ENCODE results near the gene KLC4.

KLC4 gene

GRCh38 chr6:43024436-43024835, 35.0 kb upstream of the KLC4 start:
- no peaks in the 10 kb centered on the region for H4K20me1 ChIP-seq (ENCODE audit: insufficient read depth, low read length)
- no peak overlapping the region for H3K4me2 ChIP-seq (ENCODE audit: low read length)
- no peaks in the 10 kb centered on the region for H3K9me2 ChIP-seq (ENCODE audit: low read depth, low read length)

GRCh38 chr6:43026365-43026764, 33.1 kb upstream of the KLC4 start:
- Histone ChIP-seq H3K27ac (ENCODE audit: low read depth, low read length, poor library complexity, severe bottlenecking) (no peak overlapping the region), H3K36me3 (ENCODE audit: insufficient read depth, low read length) (peaks cover 80% of the 10 kb centered on the region), H4K20me1 (ENCODE audit: insufficient read depth, low read length) (no peaks in the 10 kb centered on the region), H3K4me3 (ENCODE audit: low read depth, low read length, poor library complexity, severe bottlenecking) (no peak overlapping the region), H3F3A (ENCODE audit: insufficient read depth, low read length) (no peaks in the 10 kb centered on the region), H3K9me2 (ENCODE audit: low read depth, low read length) (no peaks in the 10 kb centered on the region), H3K9me3 (ENCODE audit: low read length) (no peaks in the 10 kb centered on the region), H3K9ac (ENCODE audit: low read length) (no peak overlapping the region), H3K79me2 (ENCODE audit: insufficient read depth, low read length) (peaks cover 14% of the 10 kb centered on the region; the same call in 1 of the 2 replicates), H2AFZ (ENCODE audit: low read length) (no peak overlapping the region), H3K4me2 (ENCODE audit: low read length) (no peak overlapping the region), H3K4me1 (ENCODE audit: insufficient read depth, low read length, severe bottlenecking) (peaks cover 13% of the 10 kb centered on the region), H3K27me3 (ENCODE audit: insufficient read depth, low read length) (no peaks in the 10 kb centered on the region)
- TF ChIP-seq EZH2 (IDR thresholded peaks at IDR 0.05; ENCODE audit: borderline replicate concordance, low read length) (no peak), CTCF (IDR thresholded peaks at IDR 0.05; ENCODE audit: low read length) (no peak)

More at GRCh38 chr6:43024436-43024835, 35.0 kb upstream of the KLC4 start:
- TF ChIP-seq EZH2 (IDR thresholded peaks at IDR 0.05; ENCODE audit: borderline replicate concordance, low read length), result no peak
- TF ChIP-seq CTCF (IDR thresholded peaks at IDR 0.05; ENCODE audit: low read length), result no peak
- H3K4me3 ChIP-seq (ENCODE audit: low read depth, low read length, poor library complexity, severe bottlenecking), result no peak overlapping the region
- no peaks in the 10 kb centered on the region for H3K27me3 ChIP-seq (ENCODE audit: insufficient read depth, low read length)
- H3K27ac ChIP-seq (ENCODE audit: low read depth, low read length, poor library complexity, severe bottlenecking), result no peak overlapping the region
- H2AFZ ChIP-seq (ENCODE audit: low read length), result no peak overlapping the region
- H3K79me2 ChIP-seq (ENCODE audit: insufficient read depth, low read length), result peaks cover 14% of the 10 kb centered on the region; the same call in 1 of the 2 replicates
- H3K9ac ChIP-seq (ENCODE audit: low read length), result no peak overlapping the region
- H3K36me3 ChIP-seq (ENCODE audit: insufficient read depth, low read length), result peaks cover 71% of the 10 kb centered on the region
- peaks cover 21% of the 10 kb centered on the region for H3K4me1 ChIP-seq (ENCODE audit: insufficient read depth, low read length, severe bottlenecking)
- H3K9me3 ChIP-seq (ENCODE audit: low read length), result no peaks in the 10 kb centered on the region
- H3F3A ChIP-seq (ENCODE audit: insufficient read depth, low read length), result no peaks in the 10 kb centered on the region

- Histone ChIP-seq H3F3A (ENCODE audit: insufficient read depth, low read length) (no peaks in the 10 kb centered on the region), H3K36me3 (ENCODE audit: insufficient read depth, low read length) (peaks cover 89% of the 10 kb centered on the region)
Measured at GRCh38 chr6:43029120-43029519, 30.3 kb upstream of the KLC4 start.

More at GRCh38 chr6:43029120-43029519, 30.3 kb upstream of the KLC4 start:
- Histone ChIP-seq H3K9ac (ENCODE audit: low read length) (no peak overlapping the region), H3K27me3 (ENCODE audit: insufficient read depth, low read length) (no peaks in the 10 kb centered on the region), H3K4me3 (ENCODE audit: low read depth, low read length, poor library complexity, severe bottlenecking) (no peak overlapping the region), H3K9me2 (ENCODE audit: low read depth, low read length) (no peaks in the 10 kb centered on the region), H4K20me1 (ENCODE audit: insufficient read depth, low read length) (no peaks in the 10 kb centered on the region), H3K79me2 (ENCODE audit: insufficient read depth, low read length) (no peaks in the 10 kb centered on the region), H3K4me1 (ENCODE audit: insufficient read depth, low read length, severe bottlenecking) (no peaks in the 10 kb centered on the region), H3K4me2 (ENCODE audit: low read length) (no peak overlapping the region), H3K27ac (ENCODE audit: low read depth, low read length, poor library complexity, severe bottlenecking) (no peak overlapping the region), H3K9me3 (ENCODE audit: low read length) (no peaks in the 10 kb centered on the region), H2AFZ (ENCODE audit: low read length) (no peak overlapping the region)
- no peak for TF ChIP-seq CTCF (IDR thresholded peaks at IDR 0.05; ENCODE audit: low read length)
- TF ChIP-seq EZH2 (IDR thresholded peaks at IDR 0.05; ENCODE audit: borderline replicate concordance, low read length), result no peak
